ENCODE data around the gene LINS1.

DNA sequence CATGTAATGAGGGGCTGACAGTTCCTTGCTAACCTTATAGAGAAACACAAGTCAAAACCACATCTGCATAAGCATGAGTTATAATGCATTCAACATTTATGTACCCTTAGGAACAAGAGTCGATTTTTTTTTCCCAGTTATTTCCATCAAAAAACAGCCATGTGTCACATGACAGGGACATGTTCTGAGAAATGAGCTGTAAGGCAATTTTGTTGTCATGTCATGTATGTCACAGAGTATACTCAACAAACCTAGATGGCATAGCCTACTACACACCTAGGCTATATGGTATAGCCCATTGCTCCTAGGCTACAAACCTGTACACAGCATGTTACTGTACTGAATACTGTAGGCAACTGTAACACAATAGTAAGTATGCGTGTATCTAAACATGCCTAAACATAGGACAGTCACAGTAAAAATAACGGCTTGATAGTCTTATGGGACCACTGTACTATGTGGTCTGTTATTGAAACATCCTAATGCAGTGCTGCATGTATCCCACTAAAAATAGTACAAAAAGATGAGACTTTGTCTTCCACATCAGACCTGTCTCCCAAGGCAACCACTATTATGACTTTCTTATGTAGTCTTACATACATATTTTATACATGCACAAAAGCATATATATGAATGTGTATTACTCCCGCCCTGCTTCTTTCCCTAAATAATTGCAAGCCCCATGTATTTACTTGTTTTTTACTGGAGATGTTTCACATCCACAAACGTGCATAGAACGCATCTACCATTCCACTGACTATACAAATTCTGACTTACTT lies 34.9 kb downstream of the LINS1 start:
- TF ChIP-seq, protein P1, sequence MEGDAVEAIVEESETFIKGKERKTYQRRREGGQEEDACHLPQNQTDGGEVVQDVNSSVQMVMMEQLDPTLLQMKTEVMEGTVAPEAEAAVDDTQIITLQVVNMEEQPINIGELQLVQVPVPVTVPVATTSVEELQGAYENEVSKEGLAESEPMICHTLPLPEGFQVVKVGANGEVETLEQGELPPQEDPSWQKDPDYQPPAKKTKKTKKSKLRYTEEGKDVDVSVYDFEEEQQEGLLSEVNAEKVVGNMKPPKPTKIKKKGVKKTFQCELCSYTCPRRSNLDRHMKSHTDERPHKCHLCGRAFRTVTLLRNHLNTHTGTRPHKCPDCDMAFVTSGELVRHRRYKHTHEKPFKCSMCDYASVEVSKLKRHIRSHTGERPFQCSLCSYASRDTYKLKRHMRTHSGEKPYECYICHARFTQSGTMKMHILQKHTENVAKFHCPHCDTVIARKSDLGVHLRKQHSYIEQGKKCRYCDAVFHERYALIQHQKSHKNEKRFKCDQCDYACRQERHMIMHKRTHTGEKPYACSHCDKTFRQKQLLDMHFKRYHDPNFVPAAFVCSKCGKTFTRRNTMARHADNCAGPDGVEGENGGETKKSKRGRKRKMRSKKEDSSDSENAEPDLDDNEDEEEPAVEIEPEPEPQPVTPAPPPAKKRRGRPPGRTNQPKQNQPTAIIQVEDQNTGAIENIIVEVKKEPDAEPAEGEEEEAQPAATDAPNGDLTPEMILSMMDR (IDR thresholded peaks at IDR 0.05) = no peak
- no peak for TF ChIP-seq RARB (CRISPR knock-in tag; IDR thresholded peaks at IDR 0.05)
- TF ChIP-seq EHMT2 (IDR thresholded peaks at IDR 0.05; ENCODE audit: low read depth) = no peak
